HG02943 (cell line): ENCODE results near the gene TXNDC11.

Experiments used
- ATAC-seq: cut with Tn5 transposase; IDR thresholded peaks from one replicate; pipeline ENCODE4 v1.9.1; 2021; ENCODE audit warnings: mild to moderate bottlenecking, low read depth, moderate library complexity; ENCODE audit not compliant: unreplicated experiment

TXNDC11 gene

GRCh38 chr16:11662582-11662981 is 80.1 kb downstream of the TXNDC11 start:
- ATAC-seq: no peak

GRCh38 chr16:11660565-11660964 is 82.1 kb downstream of the TXNDC11 start:
- ATAC-seq: no peak

- ATAC-seq: no peak
These were observed 83.6 kb downstream of the TXNDC11 start for GRCh38 chr16:11658896-11659708.

- no peak for ATAC-seq
These were observed 85.1 kb downstream of the TXNDC11 start for GRCh38 chr16:11657556-11657955.

- no peak for ATAC-seq
These were observed 87.0 kb downstream of the TXNDC11 start for GRCh38 chr16:11655655-11656054.

GRCh38 chr16:11651796-11652195 is 90.9 kb downstream of the TXNDC11 start:
- ATAC-seq: no peak

GRCh38 chr16:11650641-11651591 is 91.7 kb downstream of the TXNDC11 start:
- no peak for ATAC-seq

- ATAC-seq: no peak
These were observed 93.4 kb downstream of the TXNDC11 start for GRCh38 chr16:11649276-11649675.

GRCh38 chr16:11642765-11643116 is 99.9 kb downstream of the TXNDC11 start:
- no peak for ATAC-seq

- ATAC-seq: no peak
These were observed 101.5 kb downstream of the TXNDC11 start for GRCh38 chr16:11640987-11641817.

- ATAC-seq: no peak
These were observed 102.4 kb downstream of the TXNDC11 start for GRCh38 chr16:11639925-11640899.

GRCh38 chr16:11639008-11639562 is 103.6 kb downstream of the TXNDC11 start:
- ATAC-seq: no peak

- ATAC-seq: no peak
These were observed 104.5 kb downstream of the TXNDC11 start for GRCh38 chr16:11638140-11638539.

- no peak for ATAC-seq
These were observed 105.3 kb downstream of the TXNDC11 start for GRCh38 chr16:11637320-11637719.

GRCh38 chr16:11636172-11636721 is 106.4 kb downstream of the TXNDC11 start:
- ATAC-seq: no peak

- no peak for ATAC-seq
These were observed 106.9 kb downstream of the TXNDC11 start for GRCh38 chr16:11635679-11636171.

GRCh38 chr16:11635113-11635652 is 107.5 kb downstream of the TXNDC11 start:
- ATAC-seq: no peak

GRCh38 chr16:11634312-11634711 is 108.3 kb downstream of the TXNDC11 start:
- no peak for ATAC-seq
